Measurements from ENCODE around the gene MCEMP1. TPM values are rescaled to one million over a fixed set of nuclear protein-coding genes. Genes with fewer than 3 reads are reported as not detected.

Gene MCEMP1
- total RNA-seq, 4 donors from 2014 or later = not detected

DNA sequence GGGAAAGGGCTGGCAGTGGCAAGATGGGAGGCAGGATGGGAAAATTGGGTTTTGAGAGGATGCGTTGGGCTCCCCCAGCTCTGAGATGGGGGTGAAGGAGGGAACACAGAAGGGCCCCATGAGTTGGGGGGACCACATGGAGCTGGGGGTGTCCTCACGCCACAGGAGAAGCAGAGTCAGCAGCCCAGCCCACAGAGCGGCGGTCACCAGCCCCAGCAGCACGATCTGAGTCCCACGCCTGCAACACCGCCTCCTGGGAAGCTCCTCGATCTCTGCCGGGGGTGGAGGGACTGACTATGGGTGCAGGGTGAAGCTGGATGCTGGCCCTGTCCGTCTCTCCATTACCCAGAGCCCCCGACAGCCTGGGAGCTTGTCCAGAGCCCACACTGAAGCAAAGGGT, 21.7 kb downstream of the MCEMP1 start:
- no peak for TF ChIP-seq POLR2A (IDR thresholded peaks at IDR 0.05)
- TF ChIP-seq CTCF (IDR thresholded peaks at IDR 0.05) = no peak
- 25 to 29% methylated on average over 11 of the region's 11 CpGs for WGBS, 2 donors
- no peak overlapping the region for H3K4me3 ChIP-seq (ENCODE audit: low read depth, poor library complexity, severe bottlenecking)
- DNase-seq (ENCODE audit: low spot score in 2 of 2) = no peak
- intact Hi-C loops (cut with DNase I; ENCODE audit: low total_unique reads) = no loop called here

DNA sequence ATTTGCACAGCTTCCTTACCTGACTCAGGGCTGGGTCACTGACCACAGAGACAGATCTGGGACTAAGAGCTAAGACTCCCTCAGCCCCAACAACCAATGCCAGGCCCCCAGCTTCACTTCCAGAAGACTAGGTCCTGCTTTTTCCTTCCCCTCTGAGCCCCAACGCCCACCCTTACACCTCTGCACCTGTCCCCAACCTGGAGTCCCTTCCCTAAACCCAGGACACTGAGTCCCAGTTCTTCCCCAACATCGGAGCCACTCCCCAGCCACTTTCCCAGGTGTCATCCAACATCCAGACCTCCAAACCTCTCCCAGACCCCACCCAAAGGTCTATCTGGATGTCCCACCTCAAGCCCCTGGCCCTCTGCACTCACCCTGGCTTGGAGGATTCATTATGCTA, 22.1 kb downstream of the MCEMP1 start:
- no peak for TF ChIP-seq CTCF (IDR thresholded peaks at IDR 0.05)
- no peak for TF ChIP-seq POLR2A (IDR thresholded peaks at IDR 0.05)
- WGBS, 2 donors = 27 to 31% methylated on average over 2 of the region's 2 CpGs
- intact Hi-C loops (cut with DNase I; ENCODE audit: low total_unique reads) = no loop called here
- DNase-seq (ENCODE audit: low spot score in 2 of 2) = no peak
- no peak overlapping the region for H3K4me3 ChIP-seq (ENCODE audit: low read depth, poor library complexity, severe bottlenecking)

GRCh38 chr19:7699417-7700401, 22.8 kb downstream of the MCEMP1 start:
- WGBS, 2 donors = 53% methylated on average over 15 of the region's 15 CpGs
- intact Hi-C loops (cut with DNase I; ENCODE audit: low total_unique reads) = no loop called here
- H3K4me3 ChIP-seq (ENCODE audit: low read depth, poor library complexity, severe bottlenecking) = no peak overlapping the region
- TF ChIP-seq CTCF (IDR thresholded peaks at IDR 0.05) (no peak), POLR2A (IDR thresholded peaks at IDR 0.05) (no peak)
- DNase-seq (ENCODE audit: low spot score in 2 of 2) = peak in 1 of 2 donors; percentile 6

GRCh38 chr19:7701049-7701653, 24.3 kb downstream of the MCEMP1 start:
- 92 to 95% methylated on average over 6 to 12 of the region's 12 CpGs for WGBS, 2 donors
- TF ChIP-seq CTCF (IDR thresholded peaks at IDR 0.05) (no peak), POLR2A (IDR thresholded peaks at IDR 0.05) (no peak)
- DNase-seq (ENCODE audit: low spot score in 2 of 2) = peak in 1 of 2 donors; percentile 9
- H3K4me3 ChIP-seq (ENCODE audit: low read depth, poor library complexity, severe bottlenecking) = no peak overlapping the region
- intact Hi-C loops (cut with DNase I; ENCODE audit: low total_unique reads) = no loop called here

DNA sequence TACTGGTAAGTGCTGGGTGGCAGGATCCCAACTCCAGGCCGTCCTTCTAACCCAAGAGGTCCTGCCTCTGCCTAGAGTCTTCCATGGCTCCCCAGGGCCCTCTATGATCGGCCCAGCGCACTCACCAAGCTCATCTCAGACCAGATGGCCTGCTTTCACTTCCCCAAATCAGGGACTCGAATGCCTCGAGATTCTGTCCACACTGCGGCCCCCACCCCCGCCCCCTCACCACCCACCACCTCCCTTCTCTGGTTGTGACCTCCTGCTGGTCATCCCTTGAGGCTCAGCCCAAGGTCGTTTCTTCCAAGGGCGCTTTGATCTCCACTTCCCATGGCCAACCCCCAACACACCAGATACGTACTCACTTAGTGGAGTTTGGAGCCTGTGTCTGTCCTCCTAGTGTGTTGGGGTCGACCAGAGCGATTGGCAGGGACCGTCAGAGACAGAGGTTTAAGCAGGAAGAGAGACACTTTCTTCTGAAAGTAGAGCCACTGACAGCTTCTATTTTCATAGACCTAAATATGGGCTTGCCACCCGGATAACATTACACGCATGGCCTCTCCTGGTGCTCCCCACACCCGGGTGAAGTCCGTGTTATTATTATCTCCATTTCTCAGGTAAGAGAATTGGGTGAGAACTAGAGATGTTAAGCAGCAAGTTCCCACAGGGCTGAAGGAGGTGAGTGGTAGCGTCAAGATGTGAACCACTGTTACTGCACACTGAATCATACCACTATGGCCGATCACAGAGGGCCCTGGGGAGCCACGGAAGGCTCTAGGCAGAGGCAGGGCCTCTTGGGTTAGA, 25.0 kb downstream of the MCEMP1 start, which contains the start of gene FCER2:
FCER2 (minus strand) TSS at position 478 of the 804 bp plus-strand sequence. CDS start 2,371 bp downstream, outside the sequence.
- intact Hi-C loops (cut with DNase I; ENCODE audit: low total_unique reads) = no loop called here
- TF ChIP-seq POLR2A (IDR thresholded peaks at IDR 0.05) = no peak
- no peak for TF ChIP-seq CTCF (IDR thresholded peaks at IDR 0.05)
- no peak within 1 kb of the TSS for H3K4me3 ChIP-seq (ENCODE audit: low read depth, poor library complexity, severe bottlenecking)
- DNase-seq (ENCODE audit: low spot score in 2 of 2) = no peak
- WGBS, 2 donors = 55 to 60% methylated on average over 20 of the region's 20 CpGs

Measured in lower leg skin (tissue), 4 donors.